GM12878 (cell line): ENCODE results near the gene MAP2K1. TPM values are rescaled to one million over a fixed set of nuclear protein-coding genes. Genes with fewer than 3 reads are reported as not detected.

Experiments used
- ATF3 ChIP-seq: IDR thresholded peaks from 2 replicates; pipeline ENCODE4 v1.6.1; 2011; ENCODE audit warnings: low read depth, mild to moderate bottlenecking, low read length, moderate library complexity, borderline replicate concordance; ENCODE audit errors: extremely low read depth
- E2F8 ChIP-seq: fragments of 450-650 bp; IDR thresholded peaks from 2 replicates; pipeline ENCODE4 v1.6.1; 2018; ENCODE audit warnings: mild to moderate bottlenecking, low read depth, moderate library complexity; ENCODE audit not compliant: partially characterized antibody
- EED ChIP-seq: sonication (generic); IDR thresholded peaks from 2 replicates; pipeline ENCODE4 v1.6.1; 2016; ENCODE audit warnings: antibody characterized with exemption, low read depth
- FOS ChIP-seq: IDR thresholded peaks from 3 replicates; pipeline ENCODE4 v1.6.1; 2011; ENCODE audit warnings: borderline replicate concordance; ENCODE audit not compliant: insufficient read length; ENCODE audit errors: extremely low read depth
- FOXK2 ChIP-seq: fragments of 450-650 bp; IDR thresholded peaks from 2 replicates; pipeline ENCODE4 v1.6.1; 2017; ENCODE audit warnings: mild to moderate bottlenecking, moderate library complexity
- IKZF2 ChIP-seq, 2 experiments: fragments of 450-650 bp; IDR thresholded peaks; 2 replicates each; pipeline ENCODE4 v1.6.1; 2017; ENCODE audit warnings: mild to moderate bottlenecking in 2 of 2, moderate library complexity in 2 of 2
- KDM1A ChIP-seq: fragments of 200-600 bp; sonication (generic); IDR thresholded peaks from 2 replicates; pipeline ENCODE4 v1.6.1; 2016; ENCODE audit warnings: borderline replicate concordance
- MTA3 ChIP-seq: IDR thresholded peaks from 2 replicates; pipeline ENCODE4 v1.6.1; 2012; ENCODE audit warnings: low read length, inconsistent platforms, borderline replicate concordance
- POU2F2 ChIP-seq: IDR thresholded peaks from 3 replicates; pipeline ENCODE4 v1.6.1; 2011; ENCODE audit warnings: low read depth, mild to moderate bottlenecking, low read length, borderline replicate concordance
- ZBTB33 ChIP-seq: fragments of 450-650 bp; IDR thresholded peaks from 2 replicates; pipeline ENCODE4 v1.6.1; 2017; ENCODE audit warnings: mild to moderate bottlenecking
- polyA plus RNA-seq, 11 experiments: library from polyadenylated mRNA; depleted of rRNA in 4 of 11; unstranded in 6 of 11; stranded (reverse) in 5 of 11; fragments of >200 nt; fragmentation: Nextera tagmentation in 4 of 11; fragmentation: Illumina TruSeq in 1 of 11; extraction: Ambion mirVana in 4 of 11; extraction: Trizol in 1 of 11; gene quantifications; 1 replicate in 1 of 11; 2 replicates in 10 of 11; pipeline versions ENCODE4 v1.2.1 to v1.2.3, GENCODE V29; 2011 to 2016; ENCODE audit warnings: inconsistent platforms in 2 of 11, missing spikeins in 2 of 11, low read depth in 1 of 11
- total RNA-seq, 4 experiments: library from RNA; depleted of rRNA in 3 of 4; stranded (reverse); fragments of >200 nt in 3 of 4; fragmentation: Illumina TruSeq in 1 of 4; extraction: Trizol in 1 of 4; gene quantifications; 2 replicates each; pipeline versions ENCODE4 v1.2.1 to v1.2.3, GENCODE V29; 2013 to 2021
- TF ChIP-seq, protein P1 (sequence below): IDR thresholded peaks from 2 replicates; pipeline ENCODE4 v1.6.1; 2012; ENCODE audit warnings: low read depth, low read length, improper control_type of control experiment

Gene MAP2K1
- total and polyA plus RNA-seq, 10 of the 15 experiments (the other 5 are each of a cell fraction or from before 2014, with no cell fraction given), result 11.2 to 112 (median 56.6) TPM

GRCh38 chr15:66394472-66394871 is 7.8 kb downstream of the MAP2K1 start (continued):
- TF ChIP-seq E2F8 (no peak), FOS (no peak), ATF3 (no peak), IKZF2 (IDR thresholded peaks at IDR 0.05) (no peak), FOXK2 (no peak), EED (no peak), POU2F2 (no peak), ZBTB33 (no peak), KDM1A (no peak), MTA3 (no peak)
- TF ChIP-seq, protein P1, sequence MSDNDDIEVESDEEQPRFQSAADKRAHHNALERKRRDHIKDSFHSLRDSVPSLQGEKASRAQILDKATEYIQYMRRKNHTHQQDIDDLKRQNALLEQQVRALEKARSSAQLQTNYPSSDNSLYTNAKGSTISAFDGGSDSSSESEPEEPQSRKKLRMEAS, result no peak
